Pons (tissue), 1 donor: ENCODE measurements around the gene SIK3.
A peak's percentile ranks its signal among the peaks of the same experiment; 100 is the strongest.
"Not testable (repeated sequence)": the region's sequence is repeated elsewhere in the genome, so short reads cannot be mapped to it uniquely, and the experiment has no call there.

ENCODE experiments used
- DNase-seq: peaks from one replicate; pipeline ENCODE4 v3.0.0-alpha.2; 2016; ENCODE audit warnings: low spot score

The SIK3 gene

DNA sequence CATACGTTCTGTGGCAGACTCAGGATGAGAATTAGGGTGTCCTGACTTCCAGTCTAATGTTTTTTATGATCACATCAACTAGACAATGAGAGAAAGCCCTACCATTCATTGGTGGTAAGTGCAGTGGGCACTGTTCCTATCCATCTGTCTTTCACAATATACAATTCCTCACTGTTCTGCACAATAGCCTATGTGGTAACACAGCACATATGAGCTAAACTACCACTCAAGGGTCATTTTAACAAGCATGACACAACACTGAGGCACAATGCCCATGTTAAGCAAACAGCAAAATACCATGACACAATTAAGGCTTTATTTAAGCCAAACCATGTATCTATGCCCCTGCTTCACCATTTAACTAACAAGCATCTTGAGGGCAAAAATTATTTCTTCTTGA lies 52.3 kb downstream of the SIK3 start:
- DNase-seq: peak; percentile 99

DNA sequence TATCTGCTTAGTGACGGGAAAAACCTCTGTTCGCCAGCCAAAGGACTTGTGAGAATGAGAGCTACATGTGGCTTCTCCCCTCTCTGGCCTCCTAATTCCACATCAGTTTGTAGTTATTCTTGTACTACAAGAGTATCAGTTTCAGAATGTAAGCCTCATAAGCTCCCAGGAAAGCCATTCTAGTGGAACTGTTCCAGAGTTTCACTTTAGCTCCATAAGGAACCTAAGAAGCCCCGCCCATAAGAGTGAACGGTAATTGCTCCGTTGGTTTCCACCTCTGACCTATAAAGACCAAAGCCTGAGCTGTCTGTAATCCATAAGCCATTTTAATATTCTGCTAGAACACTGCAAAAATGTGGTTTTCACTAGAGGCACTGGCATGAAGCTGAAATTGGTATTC lies 53.0 kb downstream of the SIK3 start:
- no peak for DNase-seq

DNA sequence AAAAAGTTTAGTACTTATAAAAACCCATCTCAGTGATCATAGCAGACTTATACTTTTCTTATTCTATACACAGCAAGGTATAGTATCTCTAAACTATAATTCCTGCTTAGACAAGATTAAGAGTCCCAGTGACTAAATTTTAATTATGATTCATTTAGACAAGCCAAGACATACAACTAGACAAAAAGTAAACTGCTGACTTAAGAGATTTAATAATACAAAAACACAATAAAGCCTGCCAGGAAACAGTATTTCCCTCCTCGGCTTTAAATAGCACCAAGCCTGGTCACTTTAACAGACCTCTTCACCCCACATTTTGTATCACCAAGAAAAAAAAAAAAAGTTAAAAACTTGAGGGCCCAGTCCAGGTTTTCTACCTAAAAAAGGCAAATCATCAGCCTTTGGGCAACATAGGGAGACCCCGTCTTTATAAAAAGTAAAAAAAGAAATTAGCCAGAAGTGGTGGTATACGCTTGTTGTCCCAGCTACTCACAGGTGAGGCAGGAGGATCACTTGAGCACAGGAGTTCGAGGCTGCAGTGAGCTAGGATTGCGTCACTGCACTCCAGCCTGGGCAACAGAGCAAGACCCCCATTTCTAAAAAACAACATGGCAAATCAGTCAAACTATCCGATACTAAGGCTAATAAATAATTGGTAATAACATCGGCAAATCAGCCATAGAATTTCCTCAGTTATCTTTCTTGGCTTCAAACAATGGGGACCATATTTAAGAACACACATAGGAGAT lies 53.8 kb downstream of the SIK3 start:
- no peak for DNase-seq

DNA sequence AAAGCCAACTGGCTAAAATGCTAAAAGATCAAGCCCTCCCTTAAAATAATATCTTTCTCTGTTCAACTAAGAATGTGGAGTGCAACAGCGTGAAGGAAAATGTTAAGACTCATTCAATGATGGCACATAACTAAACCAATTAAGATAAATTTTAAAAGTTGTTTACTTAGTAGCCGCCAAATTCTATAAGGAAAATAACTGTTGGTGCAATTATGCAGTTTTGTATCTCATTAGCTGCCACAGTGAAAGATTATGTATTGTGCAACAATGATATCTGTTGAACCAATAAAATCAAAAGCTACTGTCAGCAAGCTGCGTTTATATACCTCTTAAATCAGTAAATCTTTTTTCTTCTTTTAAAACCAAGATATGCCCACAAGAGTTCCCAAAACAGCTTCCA lies 55.5 kb downstream of the SIK3 start:
- no peak for DNase-seq

DNA sequence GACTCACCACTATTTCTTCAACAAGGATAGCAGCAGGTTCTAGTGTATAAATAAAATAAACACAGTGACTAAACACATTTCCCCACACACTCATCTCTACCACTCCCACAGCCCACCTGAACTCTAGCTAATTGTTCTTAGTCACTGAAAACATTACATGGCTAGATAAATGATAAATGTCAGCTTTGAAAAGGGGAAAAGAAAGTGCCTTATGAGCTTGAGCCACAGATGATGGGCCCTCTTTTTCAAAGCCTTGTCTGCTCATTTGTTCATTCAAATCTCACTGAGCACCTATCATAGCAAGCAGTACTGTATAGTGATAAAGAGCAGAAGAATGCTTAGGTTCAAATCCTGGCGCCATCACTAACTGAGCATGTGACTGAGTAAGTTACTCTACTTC lies 58.3 kb downstream of the SIK3 start:
- peak; percentile 53 for DNase-seq

DNA sequence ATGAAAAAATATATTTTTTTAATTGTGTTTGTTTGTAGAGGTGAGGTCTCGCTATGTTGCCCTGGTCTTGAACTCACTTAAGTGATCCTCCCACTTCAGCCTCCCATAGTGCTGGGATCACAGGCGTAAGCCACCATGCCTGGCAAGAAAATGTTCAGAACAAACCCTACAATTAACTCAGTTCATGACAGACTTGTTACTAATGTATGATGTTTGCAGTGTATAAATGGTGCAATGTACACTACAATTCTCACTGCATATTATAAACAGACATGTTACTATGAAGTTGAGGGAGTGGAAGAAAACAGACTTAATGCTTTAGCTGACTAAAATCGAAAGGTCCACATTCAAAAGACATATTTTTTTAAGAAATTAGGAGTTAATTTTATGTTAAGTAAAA lies 59.0 kb downstream of the SIK3 start:
- DNase-seq: peak; percentile 24

DNA sequence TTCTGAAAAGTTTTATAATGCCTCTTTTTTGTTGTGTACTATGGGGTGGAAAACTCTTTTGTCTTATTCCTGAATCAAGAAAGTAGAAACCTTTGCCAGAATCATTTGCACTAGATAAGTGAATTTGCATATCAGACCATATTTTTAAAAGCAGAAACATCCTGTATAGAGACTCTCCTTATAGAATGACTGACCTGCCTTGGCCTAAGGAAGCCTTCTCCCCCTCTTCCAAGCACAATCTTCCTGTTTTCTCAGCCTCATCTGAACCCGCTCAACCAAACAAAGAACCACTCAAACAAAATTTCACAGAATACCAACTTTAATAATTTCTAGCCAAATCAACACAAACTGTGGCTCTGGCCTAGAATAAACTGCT lies 60.3 kb downstream of the SIK3 start:
- no peak for DNase-seq

DNA sequence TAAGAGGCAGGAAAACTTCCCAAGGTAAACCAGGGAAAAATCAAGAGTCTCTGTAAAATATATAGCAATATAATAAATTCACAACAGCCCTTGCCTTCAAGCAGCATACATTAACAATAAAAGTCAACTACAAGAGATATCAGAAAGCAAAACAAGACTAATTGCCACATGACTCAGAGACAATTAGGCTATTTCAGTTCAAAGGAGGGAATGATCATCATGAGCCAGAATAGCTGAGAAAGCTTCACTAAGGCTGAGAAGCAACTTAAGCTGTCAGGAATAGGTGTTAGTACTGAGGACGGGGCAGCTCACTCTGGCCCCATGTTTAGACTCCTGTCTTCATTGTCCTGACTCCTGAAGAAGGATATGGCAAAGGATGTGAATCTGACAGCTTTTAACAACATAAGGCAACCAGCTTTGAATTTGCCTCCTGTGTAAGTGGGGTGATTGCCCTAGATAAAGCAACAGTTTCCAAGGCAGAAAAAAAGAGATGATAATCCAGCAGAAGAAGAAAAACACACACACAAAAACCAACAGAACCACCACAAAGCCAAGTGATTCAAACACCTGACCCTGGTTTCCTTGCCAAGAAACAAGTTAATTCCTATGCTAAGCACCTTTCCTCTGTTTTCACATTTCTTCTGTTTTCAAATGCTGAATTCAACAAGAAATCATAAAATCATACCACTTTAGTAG lies 60.8 kb downstream of the SIK3 start:
- peak; percentile 88 for DNase-seq

DNA sequence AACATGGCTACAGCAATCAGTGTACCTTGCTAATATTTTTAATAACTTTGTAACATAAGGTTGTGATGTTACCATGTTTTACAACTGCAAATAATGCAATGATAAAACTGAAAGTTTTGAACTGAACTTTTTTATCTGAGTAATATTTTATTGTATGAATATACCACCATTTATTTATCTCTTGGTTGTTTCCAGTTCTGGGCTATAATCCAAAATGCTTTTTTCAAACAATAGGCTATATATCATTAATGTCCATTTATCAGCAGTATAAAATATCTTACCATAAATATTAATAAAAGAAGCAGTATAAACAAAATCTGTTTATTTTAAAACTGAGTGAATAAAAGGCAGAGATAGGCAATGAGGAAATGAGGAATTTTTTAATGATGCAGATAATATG lies 63.3 kb downstream of the SIK3 start:
- no peak for DNase-seq

DNA sequence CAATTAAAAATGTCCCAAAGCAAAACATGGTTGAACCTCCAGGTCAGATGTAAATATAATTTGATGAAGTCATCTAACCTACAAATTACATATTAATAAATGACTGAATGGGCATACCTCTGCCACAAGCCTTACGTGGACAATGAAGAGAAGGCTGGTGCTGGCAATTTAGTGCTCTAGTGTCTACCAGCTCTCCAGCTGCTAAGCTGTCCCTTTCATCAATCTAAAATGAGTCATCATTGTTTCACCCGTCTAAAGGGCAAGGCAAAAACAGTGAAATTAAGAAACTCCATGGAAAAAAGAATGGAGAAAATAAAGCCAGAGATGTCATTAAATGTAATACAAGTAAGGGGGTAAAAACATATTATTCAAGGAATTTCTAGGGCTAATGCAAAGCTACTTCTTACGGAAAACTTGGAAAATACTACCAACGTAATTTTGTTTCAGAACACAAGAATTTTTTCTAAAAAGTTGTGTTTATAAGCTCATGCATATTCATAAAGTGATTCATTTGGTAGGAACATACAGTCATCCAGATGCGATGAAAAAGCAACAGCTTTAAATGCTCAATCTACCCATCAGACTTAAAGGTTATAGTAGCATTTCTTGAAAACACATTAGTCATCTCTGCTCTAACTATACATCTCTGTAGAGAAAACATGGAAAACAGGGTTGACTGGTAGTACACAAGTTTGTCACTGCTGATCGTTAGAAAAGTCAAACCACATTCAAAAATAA lies 71.5 kb downstream of the SIK3 start:
- DNase-seq: peak; percentile 61

DNA sequence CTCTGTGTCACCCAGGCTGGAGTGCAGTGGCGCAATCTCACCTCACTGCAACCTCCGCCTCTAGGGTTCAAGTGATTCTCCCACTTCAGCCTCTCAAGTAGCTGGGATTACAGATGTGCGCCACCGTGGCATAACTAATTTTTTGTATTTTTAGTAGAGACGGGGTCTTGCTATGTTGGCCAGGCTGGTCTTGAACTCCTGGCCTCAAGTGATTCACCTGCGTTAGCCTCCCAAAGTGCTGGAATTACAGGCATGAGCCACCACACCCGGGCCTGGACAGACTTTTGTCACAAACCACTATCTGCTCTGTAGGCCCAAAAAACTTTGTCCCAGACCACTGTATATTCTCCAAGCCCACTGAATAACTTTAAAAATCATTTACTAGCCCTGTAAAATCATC lies 74.5 kb downstream of the SIK3 start:
- not testable (repeated sequence) for DNase-seq

DNA sequence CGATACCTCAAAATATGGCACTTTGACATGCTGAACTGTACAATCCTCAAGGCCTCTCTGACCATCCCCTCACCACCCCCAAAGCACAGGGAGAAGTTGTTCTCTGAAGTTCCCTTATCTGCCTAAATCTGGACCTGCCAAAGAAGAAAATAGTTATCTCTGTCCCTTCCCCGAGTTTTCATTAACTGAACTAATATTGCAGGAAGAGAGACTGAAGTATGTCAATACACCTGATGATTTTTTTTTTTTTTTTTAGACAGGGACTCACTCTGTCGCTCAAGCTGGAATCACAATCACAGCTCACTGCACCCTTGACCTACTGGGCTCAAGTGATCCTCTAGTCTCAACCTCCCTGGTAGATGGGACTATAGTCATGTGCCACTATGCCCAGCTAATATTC lies 75.0 kb downstream of the SIK3 start:
- no peak for DNase-seq

DNA sequence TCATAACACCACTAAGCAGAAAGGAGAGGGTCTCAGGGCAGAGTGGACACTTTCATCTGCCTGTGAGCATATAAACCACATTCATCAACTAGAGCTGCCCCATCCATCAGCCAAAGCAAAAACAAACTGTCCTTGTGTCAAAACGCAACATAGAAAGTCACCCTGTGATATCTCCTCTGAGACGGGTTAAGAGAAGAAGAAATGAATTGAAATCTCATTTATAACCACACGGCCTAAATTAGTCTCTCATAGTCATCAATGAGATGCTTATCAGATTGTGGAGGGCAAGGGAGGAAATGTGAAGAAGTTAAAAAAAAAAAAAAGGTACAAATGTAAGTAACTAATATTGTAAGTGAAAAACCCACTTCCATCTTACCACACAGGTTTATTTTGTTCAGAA lies 75.7 kb downstream of the SIK3 start:
- DNase-seq: peak; percentile 91

DNA sequence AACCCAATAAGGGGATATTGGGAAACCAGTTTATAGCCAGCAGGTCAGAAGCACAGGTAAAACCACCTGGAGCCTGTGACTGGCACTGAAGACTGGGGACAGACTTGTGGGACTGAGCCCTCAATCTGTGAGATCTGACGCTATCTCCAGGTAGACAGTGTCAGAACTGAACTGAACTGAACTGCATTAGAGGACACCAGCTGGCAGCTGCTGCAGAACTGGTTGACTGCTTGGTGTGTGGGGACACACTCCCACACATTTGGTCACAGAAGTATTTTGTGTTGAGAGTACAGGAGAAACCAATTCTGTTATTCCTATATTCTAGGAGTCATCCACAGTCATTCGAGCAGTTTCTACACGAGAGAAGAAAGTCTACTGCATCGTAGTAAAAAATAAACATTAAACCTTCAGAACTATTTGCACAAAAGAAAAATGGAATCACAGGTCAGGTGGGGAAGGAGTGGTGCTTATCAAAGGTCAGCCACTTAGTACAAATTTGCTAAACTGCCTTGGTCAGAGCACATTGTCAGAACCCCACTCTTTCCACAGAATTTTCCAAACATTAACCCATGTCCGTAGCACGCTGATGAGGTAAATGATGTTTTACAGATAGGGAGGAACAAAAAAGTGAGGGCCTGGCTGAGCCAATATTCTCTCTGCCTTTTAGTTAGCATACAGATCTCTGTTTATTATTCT lies 77.2 kb downstream of the SIK3 start:
- no peak for DNase-seq

DNA sequence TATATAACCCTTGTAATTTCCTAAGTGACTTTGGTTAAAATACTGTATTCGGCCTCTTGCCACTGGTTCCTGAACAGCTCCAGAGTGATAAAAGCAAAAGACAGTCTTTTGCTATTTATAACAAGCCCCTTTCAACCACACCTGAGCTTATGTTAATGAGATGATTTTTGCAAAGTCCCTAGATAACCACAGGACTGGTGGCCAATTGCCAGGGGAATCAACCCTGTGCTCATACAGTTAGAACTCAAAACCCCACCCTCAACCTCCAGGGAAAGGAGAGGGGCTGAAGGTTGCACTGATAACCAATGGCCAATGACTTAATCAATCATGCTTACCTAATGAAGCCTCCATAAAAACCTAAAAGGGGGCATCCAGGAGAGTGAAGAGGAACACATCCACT lies 77.9 kb downstream of the SIK3 start:
- DNase-seq: no peak

DNA sequence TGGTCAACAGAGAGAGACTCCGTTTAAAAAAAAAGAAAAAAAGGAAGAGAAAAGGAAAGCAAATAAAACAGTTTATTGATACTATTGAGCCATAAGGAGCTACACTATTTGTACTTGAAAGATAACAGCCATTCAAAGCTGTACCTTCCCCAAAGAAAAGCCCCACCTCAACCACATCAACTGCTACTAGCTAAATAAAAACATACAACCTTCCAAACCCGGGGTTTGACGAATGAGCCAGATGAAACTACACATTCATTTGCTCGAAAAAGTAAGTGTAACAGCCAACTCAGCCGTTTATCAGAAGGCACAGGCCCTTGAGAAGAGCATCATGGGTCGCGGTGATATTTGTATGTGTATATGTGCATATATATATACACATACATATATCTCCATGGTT lies 78.4 kb downstream of the SIK3 start:
- DNase-seq: no peak

DNA sequence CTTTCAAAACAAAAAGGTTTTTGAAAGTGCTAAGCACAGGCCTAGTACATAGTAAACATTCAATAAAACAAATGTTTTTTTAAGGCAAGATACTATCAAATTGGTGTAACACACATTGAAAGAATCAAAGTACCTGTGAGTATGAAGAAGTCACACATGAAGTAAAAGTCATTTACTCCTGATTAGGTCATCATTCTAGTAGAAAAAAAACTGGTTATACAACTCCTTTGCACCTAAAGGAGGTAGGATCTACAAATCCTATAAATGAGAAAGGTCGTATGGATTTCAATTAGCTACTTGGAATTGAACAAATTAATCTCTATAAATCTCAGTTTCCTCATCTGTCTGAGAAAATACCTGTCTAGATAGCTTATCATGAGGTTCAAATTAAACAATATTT lies 80.8 kb downstream of the SIK3 start:
- DNase-seq: no peak

DNA sequence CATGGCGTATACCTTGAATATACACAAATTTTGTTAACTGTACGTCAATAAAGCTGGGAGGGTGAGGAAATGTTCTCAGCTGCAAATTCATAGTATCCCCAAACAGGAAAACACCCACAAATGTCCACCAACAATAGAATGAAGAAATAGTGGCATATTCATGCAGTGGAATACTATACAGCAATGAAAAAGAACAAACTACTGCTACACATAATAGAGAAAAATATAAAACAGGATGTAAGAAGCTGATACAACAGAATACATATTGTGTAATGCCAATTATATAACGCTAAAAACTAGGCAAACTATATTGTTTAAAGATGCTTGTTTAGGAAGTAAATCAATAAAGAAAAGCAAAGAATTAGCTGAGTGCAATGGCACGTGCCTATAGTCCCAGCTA lies 81.5 kb downstream of the SIK3 start:
- DNase-seq: no peak

DNA sequence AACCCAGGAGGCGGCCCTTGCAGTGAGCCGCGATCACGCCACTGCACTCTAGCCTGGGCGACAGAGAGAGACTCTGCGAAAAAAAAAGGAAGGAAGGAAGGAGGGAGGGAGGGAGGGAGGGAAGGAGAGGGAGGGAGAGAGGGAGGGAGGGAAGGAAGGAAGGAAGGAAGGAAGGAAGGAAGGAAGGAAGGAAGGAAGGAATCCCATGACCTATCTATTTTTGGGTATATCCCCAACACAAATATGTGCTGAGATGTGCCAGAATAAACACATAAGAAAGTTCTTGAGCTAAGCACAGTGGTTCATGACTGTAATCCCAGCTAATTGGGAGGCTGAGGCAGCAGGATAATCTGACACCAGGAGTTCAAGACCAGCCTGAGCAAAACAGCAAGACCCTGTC lies 82.0 kb downstream of the SIK3 start:
- no peak for DNase-seq

DNA sequence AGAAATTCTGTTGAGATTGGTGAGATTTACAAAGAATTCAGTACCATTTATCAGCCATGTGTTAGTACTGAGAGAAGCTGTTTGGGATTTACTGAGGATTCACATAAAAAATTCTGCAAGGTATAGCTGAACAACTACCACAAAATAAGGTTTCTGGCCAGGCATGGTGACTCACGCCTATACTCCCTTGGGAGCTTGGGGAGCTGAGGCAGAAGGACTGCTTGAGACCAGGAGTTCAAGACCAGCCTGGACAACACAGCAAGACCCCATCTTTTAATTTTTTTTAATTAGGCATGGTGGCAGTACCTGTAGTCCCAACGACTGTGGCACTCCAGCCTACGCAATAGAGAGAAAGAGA lies 86.7 kb downstream of the SIK3 start:
- DNase-seq: no peak

DNA sequence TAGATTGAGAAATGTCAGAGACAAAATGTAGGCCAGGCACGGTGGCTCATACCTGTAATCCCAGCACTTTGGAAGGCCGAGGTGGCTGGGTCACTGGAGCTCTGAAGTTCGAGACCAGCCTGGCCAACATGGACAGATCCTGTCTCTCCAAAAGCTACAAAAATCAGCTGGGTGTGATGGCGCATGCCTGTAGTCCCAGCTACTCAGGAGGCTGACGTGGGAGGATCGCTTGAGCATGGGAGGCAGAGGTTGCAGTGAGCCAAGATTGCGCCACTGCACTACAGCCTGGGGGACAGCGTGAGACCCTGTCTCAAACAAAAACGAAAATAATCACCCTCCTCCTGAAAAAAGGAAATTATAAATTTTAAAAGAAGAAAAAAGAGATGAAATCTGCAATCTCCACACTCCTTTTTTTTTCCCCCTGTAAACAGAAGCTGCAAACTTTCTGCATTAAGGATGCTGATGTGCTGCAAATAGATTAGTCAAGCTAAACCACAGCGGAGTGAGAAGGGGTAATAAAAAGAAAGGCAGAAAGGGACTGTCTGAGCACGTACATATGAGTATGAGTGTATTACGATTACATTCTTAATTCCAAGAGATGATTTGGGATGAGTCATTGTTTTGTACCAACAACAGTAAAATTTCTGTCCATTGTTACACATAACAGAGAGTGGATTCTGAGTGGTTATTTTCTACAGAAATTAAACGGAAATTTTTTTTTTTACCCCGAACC lies 87.3 kb downstream of the SIK3 start:
- DNase-seq: peak; percentile 68
